T-helper 1 cell treated with Interleukin-12 subunit alpha and Interleukin-12 subunit beta and Interleukin-4 antibody, amounts not matched to agents 30 μg/mL and 1 μg/mL, for 36 hours (primary cell): Measurements from ENCODE around the gene EBI3.
A peak's percentile ranks its signal among the peaks of the same experiment; 100 is the strongest.
"Not testable (repeated sequence)": the region's sequence is repeated elsewhere in the genome, so short reads cannot be mapped to it uniquely, and the experiment has no call there.

Source experiments
- H3K27ac Mint-ChIP-seq: one replicate; pipeline ENCODE4 v1.8.0; 2021; ENCODE audit warnings: mild to moderate bottlenecking, mixed read lengths
- H3K27me3 Mint-ChIP-seq: one replicate; pipeline ENCODE4 v1.8.0; 2021; ENCODE audit warnings: low read depth, mixed read lengths
- H3K36me3 Mint-ChIP-seq: one replicate; pipeline ENCODE4 v1.8.0; 2021; ENCODE audit warnings: low read depth, mixed read lengths
- H3K4me1 Mint-ChIP-seq: one replicate; pipeline ENCODE4 v1.8.0; 2021; ENCODE audit warnings: low read depth, mixed read lengths
- H3K4me3 Mint-ChIP-seq: one replicate; pipeline ENCODE4 v1.8.0; 2021; ENCODE audit warnings: mild to moderate bottlenecking, moderate library complexity, mixed read lengths
- H3K9me3 Mint-ChIP-seq: one replicate; pipeline ENCODE4 v1.8.0; 2021; ENCODE audit warnings: mixed read lengths

The EBI3 gene

DNA sequence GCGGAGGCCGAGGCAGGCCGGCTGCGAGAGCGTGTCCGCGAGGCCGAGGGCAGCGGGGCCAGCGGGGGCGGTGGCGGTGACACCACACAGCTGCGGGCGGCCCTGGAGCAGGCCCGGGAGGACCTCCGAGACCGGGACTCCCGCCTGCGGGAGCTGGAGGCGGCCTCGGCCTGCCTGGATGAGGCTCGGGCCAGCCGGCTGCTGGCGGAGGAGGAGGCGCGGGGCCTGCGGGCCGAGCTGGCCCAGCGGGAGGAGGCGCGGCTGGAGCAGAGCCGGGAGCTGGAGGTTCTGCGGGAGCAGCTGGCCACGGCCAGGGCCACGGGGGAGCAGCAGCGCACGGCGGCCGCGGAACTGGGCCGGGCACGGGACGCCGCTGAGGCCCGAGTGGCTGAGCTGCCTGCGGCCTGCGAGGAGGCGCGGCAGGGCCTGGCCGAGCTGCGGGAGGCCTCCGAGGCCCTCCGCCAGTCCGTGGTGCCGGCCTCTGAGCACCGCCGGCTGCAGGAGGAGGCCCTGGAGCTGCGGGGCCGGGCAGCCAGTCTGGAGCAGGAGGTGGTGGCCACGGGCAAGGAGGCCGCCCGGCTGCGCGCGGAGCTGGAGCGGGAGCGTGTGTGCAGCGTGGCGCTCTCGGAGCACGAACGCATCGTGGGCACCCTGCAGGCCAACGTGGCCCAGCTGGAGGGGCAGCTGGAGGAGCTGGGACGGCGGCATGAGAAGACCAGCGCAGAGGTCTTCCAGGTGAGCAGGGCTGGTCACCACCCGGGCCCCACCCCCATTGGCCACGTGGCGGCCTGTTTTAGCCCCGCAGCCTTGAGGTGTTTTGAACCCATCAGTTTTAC lies 11.7 kb upstream of the EBI3 start:
- no peak overlapping the region for H3K27ac Mint-ChIP-seq
- H3K27me3 Mint-ChIP-seq = no peaks in the 10 kb centered on the region
- H3K4me1 Mint-ChIP-seq = no peaks in the 10 kb centered on the region
- H3K9me3 Mint-ChIP-seq = no peaks in the 10 kb centered on the region
- H3K36me3 Mint-ChIP-seq = no peaks in the 10 kb centered on the region
- no peak overlapping the region for H3K4me3 Mint-ChIP-seq

DNA sequence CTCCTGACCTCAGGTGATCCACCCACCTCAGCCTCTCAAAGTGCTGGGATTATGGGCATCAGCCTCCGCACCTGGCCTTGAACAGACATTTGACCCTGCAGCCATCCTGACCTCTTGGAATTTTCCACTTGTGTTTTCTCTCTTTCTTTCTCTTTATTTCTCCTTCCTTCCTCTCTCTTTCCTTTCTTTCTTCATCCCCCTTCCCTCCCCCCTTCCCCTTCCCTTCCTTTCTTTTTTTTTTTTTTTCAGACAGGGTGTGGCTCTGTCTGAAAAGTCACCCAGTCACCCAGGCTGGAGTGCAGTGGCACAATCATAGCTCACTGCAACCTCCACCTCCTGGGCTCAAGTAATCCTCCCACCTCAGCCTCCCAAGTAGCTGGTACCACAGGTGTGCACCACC lies 10.8 kb upstream of the EBI3 start:
- not testable (repeated sequence) for H3K27ac Mint-ChIP-seq, H3K9me3 Mint-ChIP-seq, H3K36me3 Mint-ChIP-seq, H3K4me3 Mint-ChIP-seq, H3K27me3 Mint-ChIP-seq, H3K4me1 Mint-ChIP-seq

DNA sequence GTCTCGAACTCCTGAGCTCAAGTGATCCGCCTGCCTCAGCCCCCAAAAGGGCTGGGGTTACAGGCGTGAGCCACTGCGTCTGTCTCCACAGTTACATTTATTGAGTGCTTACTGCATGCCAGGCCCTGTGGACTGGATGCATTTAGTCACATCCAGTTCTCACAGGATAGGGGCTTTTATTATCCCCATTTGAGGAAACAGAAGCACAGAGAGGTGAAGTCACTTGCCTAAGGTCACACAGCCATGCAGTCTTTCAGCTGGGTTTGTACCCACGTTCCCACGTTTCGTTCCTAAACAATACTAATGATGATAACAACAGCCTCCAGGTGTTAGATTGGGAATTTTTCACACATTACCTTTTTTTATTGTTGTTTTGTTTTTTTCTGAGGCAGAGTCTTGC lies 9.1 kb upstream of the EBI3 start:
- no peaks in the 10 kb centered on the region for H3K27me3 Mint-ChIP-seq
- H3K27ac Mint-ChIP-seq = no peak overlapping the region
- no peaks in the 10 kb centered on the region for H3K36me3 Mint-ChIP-seq
- no peak overlapping the region for H3K4me3 Mint-ChIP-seq
- no peaks in the 10 kb centered on the region for H3K4me1 Mint-ChIP-seq
- no peaks in the 10 kb centered on the region for H3K9me3 Mint-ChIP-seq

DNA sequence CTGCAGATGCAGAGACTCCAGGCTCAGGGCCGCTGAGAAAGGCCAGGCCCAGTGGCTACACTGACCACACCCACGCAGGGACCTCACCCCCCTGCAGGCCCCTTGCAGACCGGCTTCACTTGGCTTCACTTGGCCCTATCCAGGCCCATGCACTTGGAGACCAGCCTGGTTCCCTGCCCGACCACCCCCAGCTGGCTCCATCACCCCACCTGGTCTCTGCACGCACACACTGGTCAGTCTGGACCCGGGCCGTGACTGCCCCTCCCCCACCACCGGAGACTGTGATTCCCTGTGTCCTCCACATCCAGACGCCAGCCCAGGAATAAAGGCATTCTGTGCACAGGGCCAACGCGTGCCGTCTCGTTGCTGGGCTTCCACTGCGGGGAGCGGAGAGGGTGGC lies 4.9 kb upstream of the EBI3 start:
- no peak overlapping the region for H3K4me3 Mint-ChIP-seq
- H3K9me3 Mint-ChIP-seq = no peaks in the 10 kb centered on the region
- H3K27me3 Mint-ChIP-seq = no peaks in the 10 kb centered on the region
- peaks cover 5% of the 10 kb centered on the region for H3K4me1 Mint-ChIP-seq
- H3K27ac Mint-ChIP-seq = no peak overlapping the region
- H3K36me3 Mint-ChIP-seq = no peaks in the 10 kb centered on the region

DNA sequence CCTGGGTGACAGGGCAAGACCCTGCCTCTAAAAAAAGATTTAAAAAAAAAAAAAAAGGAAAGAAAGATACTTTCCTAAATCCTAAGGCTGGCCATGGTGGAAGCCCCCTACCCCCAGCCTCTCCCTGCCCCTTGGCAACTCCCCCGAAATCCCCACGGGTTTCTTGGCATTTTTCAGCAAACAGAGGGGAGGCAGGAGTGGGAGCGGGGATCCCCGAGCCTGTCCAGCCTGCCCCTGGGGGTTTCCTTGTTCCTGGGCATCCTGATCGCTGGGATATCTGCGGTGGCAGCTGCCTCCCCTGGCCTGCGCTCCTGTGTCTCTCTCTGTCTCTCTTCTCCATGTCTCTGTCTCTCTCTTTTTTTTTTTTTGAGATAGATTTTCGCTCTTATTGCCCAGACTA lies 3.4 kb upstream of the EBI3 start:
- H3K4me1 Mint-ChIP-seq = peaks cover 9% of the 10 kb centered on the region
- H3K27ac Mint-ChIP-seq = no peak overlapping the region
- H3K4me3 Mint-ChIP-seq = no peak overlapping the region
- H3K27me3 Mint-ChIP-seq = no peaks in the 10 kb centered on the region
- H3K36me3 Mint-ChIP-seq = no peaks in the 10 kb centered on the region
- H3K9me3 Mint-ChIP-seq = no peaks in the 10 kb centered on the region

DNA sequence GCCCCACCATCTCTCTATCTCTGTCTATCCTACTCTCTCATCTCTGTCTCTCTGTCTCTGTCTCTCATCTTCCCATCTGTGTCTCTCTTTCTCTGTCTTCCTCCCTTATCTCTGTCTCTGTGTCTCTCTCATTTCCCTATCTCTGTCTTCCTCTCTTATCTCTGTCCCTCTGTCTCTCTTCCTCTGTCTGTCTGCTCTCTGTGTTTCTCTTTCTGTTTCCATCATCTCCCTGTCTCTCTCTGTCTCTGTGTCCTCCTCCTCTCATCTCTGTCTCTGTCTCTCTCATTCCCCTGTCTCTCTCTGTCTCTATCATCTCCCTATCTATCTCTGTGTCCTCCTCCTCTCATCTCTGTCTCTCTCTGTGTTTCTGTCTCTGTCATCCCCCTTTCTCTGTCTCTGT lies 1.6 kb upstream of the EBI3 start:
- H3K27ac Mint-ChIP-seq = no peak overlapping the region
- peaks cover 11% of the 10 kb centered on the region for H3K4me1 Mint-ChIP-seq
- H3K36me3 Mint-ChIP-seq = no peaks in the 10 kb centered on the region
- no peaks in the 10 kb centered on the region for H3K9me3 Mint-ChIP-seq
- H3K27me3 Mint-ChIP-seq = no peaks in the 10 kb centered on the region
- H3K4me3 Mint-ChIP-seq = no peak overlapping the region

DNA sequence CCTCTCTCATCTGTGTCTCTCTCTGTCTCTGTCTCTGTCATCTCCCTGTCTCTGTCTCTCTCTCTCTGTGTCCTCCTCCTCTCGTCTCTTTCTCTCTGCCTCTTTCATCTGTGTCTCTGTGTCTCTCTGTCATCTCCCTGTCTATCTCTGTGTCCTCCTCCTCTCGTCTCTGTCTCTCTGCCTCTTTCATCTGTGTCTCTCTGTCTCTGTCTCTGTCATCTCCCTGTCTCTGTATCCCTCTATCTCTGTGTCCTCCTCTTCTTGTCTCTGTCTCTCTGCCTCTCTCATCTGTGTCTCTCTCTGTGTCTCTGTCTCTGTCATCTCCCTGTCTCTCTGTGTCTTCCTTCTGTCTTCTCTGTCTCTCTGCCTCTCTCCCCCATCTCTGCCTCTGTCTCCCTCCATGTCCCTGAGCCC lies 551 bp upstream of the EBI3 start:
- H3K36me3 Mint-ChIP-seq = no peaks in the 10 kb centered on the region
- no peaks in the 10 kb centered on the region for H3K27me3 Mint-ChIP-seq
- no peak overlapping the region for H3K4me3 Mint-ChIP-seq
- no peak overlapping the region for H3K27ac Mint-ChIP-seq
- H3K4me1 Mint-ChIP-seq = peaks cover 16% of the 10 kb centered on the region
- no peaks in the 10 kb centered on the region for H3K9me3 Mint-ChIP-seq

DNA sequence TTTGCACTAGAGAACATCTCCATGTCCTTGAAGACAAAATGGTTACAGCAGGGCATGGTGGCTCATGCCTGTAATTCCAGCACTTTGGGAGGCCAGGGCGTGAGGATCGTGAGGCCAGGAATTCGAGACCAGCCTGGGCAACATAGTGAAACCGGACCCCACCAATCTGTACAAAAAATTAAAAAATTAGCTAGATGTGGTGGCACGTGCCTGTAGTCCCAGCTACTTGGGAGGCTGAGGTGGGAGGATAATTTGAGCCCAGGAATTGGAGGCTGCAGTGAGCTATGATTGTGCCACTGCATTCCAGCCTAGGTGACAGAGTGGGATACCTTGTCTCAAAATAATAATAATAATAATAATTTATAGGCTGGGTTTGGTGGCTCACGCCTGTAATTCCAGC lies 914 bp downstream of the EBI3 start:
- H3K9me3 Mint-ChIP-seq, H3K27ac Mint-ChIP-seq, H3K4me3 Mint-ChIP-seq, H3K36me3 Mint-ChIP-seq, H3K27me3 Mint-ChIP-seq: not testable (repeated sequence)
- H3K4me1 Mint-ChIP-seq = peaks cover 17% of the 10 kb centered on the region

DNA sequence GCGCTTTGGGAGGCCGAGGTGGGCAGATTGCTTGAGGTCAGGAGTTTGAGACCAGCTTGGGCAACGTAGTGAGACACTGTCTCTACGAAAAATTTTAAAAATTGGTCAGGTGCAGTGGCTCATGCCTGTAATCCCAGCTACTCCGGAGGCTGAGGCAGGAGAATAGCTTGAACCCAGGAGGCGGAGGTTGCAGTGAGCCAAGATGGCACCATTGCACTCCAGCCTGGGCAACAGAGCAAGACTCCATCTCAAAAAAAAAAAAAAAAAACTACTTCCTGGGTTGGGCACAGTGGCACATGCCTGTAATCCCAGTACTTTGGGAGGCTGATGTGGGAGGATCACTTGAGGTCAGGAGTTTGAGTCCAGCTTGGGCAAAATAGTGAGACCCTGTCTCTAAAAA lies 2.2 kb downstream of the EBI3 start:
- not testable (repeated sequence) for H3K9me3 Mint-ChIP-seq, H3K27ac Mint-ChIP-seq, H3K36me3 Mint-ChIP-seq, H3K27me3 Mint-ChIP-seq, H3K4me3 Mint-ChIP-seq
- H3K4me1 Mint-ChIP-seq = peaks cover 16% of the 10 kb centered on the region

DNA sequence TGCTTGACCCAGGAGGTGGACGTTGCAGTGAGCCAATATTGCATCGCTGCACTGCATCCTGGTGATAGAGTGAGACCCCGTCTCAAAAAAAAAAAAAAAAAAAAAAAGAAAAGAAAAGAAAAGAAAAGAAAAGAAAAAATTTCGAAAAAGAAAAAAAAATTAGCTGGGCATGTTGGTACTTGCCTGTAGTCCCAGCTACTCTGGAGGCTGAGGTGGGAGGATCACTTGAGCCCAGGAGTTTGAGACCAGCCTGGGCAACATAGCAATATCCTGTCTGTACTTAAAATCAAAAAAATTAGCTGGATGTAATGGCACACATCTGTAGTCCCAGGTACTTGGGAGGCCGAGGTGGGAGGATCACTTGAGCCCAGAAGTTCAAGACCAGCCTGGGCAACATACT lies 2.8 kb downstream of the EBI3 start:
- H3K4me1 Mint-ChIP-seq = peaks cover 15% of the 10 kb centered on the region
- H3K4me3 Mint-ChIP-seq, H3K36me3 Mint-ChIP-seq: not testable (repeated sequence)

DNA sequence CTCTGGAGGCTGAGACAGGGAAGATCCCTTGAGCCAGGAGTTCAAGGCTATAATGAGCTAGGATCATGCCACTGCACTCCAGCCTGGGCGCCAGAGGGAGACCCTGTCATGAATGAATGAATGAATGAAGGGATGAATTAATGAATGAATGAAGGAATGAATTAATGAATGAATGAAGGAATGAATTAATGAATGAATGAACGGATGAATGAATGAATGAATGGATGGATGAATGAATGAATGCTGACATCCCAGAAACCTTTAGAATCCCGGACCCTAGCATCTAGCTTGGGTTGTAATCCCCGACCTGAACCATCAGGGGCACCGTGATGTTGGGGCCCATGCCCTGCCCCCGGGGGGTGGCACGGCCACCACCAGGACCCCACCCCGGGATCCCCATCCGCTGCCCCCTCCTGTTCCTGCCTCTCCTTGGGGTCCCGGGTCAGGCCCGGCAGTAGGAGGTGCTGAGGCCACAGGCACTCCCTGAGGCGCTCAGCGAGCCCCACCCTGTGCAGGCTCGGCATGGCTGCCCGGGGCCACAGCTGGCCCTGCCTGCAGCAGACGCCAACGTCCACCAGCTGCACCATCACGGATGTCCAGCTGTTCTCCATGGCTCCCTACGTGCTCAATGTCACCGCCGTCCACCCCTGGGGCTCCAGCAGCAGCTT lies 3.4 kb downstream of the EBI3 start:
- Mint-ChIP-seq H3K9me3 (no peaks in the 10 kb centered on the region), H3K27ac (peak overlapping the region; percentile 23), H3K36me3 (peaks cover 1% of the 10 kb centered on the region), H3K4me3 (no peak overlapping the region), H3K27me3 (no peaks in the 10 kb centered on the region), H3K4me1 (peaks cover 15% of the 10 kb centered on the region)

More for the DNA sequence above, 2.8 kb downstream of the EBI3 start:
- not testable (repeated sequence) for H3K9me3 Mint-ChIP-seq, H3K27me3 Mint-ChIP-seq
- H3K27ac Mint-ChIP-seq = peak overlapping the region; percentile 23

DNA sequence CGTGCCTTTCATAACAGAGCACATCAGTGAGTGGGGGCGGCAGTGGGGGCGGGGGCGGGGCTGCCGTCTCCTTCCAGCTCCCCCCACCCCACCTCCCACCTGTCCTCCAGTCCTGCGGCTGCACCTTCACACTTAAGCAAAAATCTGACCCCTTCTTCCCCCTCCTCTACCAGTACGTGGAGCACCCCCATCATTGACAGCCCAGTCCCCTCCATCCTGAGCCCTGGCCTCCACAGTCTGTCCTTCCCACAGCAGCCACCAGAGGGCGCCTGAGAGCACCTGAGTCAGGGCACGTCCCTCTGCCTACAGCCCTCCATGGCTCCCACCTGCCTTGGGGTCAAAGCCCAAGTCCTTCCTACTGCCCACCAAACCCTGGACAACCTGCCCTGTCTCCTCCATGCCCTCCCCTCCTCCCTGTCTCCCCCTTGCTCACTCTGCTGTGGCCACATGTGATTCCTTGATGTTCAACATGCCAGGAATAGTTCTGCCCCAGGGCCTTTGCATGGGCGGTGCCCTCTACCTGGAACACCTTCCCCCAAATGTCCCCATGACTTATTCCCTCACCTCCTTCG lies 4.0 kb downstream of the EBI3 start:
- Mint-ChIP-seq H3K4me3 (no peak overlapping the region), H3K36me3 (peaks cover 1% of the 10 kb centered on the region), H3K27me3 (no peaks in the 10 kb centered on the region), H3K27ac (peak overlapping the region; percentile 38), H3K9me3 (no peaks in the 10 kb centered on the region), H3K4me1 (peaks cover 15% of the 10 kb centered on the region)

DNA sequence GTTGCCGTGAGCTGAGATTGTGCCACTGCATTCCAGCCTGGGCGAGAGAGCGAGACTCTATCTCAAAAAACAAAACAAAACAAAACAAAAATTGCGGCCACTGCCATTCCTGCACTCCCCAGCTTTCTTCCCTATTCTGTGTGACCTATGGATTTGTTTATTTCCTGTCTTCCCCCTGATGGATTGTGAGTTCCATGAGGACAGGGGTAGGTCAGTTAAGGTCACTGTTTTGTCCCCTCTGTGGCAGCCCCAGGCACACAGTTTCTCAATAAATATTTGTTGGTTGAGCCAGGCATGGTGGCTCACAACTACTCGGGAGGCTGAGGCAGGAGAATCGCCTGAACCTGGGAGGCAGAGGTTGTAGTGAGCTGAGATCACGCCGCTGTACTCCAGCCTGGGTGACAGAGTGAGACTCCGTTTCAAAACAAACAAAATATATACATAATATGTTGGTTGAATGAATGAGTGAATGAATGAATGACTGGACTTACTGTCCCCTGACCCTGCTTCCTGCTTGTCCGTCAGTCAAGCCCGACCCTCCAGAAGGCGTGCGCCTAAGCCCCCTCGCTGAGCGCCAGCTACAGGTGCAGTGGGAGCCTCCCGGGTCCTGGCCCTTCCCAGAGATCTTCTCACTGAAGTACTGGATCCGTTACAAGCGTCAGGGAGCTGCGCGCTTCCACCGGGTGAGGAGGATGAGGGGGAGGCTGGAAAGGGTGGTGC lies 5.0 kb downstream of the EBI3 start:
- Mint-ChIP-seq H3K4me1 (peaks cover 14% of the 10 kb centered on the region), H3K9me3 (no peaks in the 10 kb centered on the region), H3K4me3 (no peak overlapping the region), H3K27me3 (no peaks in the 10 kb centered on the region), H3K36me3 (peaks cover 1% of the 10 kb centered on the region), H3K27ac (no peak overlapping the region)

DNA sequence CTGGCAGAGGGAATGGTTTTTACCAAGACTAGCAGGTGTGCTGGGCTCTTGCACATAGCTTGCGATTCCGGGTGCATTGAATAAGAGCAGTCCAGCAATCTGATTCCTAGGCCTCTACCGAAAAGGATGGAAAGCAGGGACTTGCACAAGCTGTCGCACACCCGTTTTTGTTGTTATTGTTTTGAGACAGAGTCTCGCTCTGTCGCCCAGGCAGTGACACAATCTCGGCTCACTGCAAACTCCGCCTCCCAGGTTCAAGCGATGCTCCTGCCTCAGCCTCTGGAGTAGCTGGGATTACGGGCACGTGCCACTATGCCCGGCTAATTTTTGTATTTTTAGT lies 5.5 kb downstream of the EBI3 start:
- H3K4me3 Mint-ChIP-seq = no peak overlapping the region
- no peaks in the 10 kb centered on the region for H3K9me3 Mint-ChIP-seq
- H3K27me3 Mint-ChIP-seq = no peaks in the 10 kb centered on the region
- peaks cover 1% of the 10 kb centered on the region for H3K36me3 Mint-ChIP-seq
- peaks cover 8% of the 10 kb centered on the region for H3K4me1 Mint-ChIP-seq
- H3K27ac Mint-ChIP-seq = no peak overlapping the region

DNA sequence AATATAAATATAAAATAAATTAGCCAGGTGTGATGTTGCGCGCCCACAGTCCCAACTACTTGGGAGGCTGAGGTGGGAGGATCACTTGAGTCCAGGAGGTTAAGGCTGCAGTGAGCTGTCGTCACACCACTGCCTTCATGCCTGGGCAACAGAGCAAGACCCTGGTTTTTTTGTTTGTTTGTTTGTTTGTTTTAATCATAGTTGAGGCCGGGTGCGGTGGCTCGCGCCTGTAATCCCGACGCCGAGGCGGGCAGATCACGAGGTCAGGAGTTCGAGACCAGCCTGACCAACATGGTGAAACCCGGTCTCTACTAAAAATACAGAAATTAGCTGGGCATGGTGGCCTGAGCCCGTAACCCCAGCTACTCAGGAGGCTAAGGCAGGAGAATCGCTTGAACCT lies 8.2 kb downstream of the EBI3 start:
- not testable (repeated sequence) for H3K27me3 Mint-ChIP-seq, H3K36me3 Mint-ChIP-seq

More for the DNA sequence above, 8.2 kb downstream of the EBI3 start:
- H3K9me3 Mint-ChIP-seq, H3K4me1 Mint-ChIP-seq, H3K27ac Mint-ChIP-seq, H3K4me3 Mint-ChIP-seq: not testable (repeated sequence)
